ENCODE measurements around the gene CREG2.
"Not testable (repeated sequence)": the region's sequence is repeated elsewhere in the genome, so short reads cannot be mapped to it uniquely, and the experiment has no call there.

Gene CREG2

GRCh38 chr2:101331202-101331601, 56.1 kb downstream of the CREG2 start:
- TF ChIP-seq HDGF (IDR thresholded peaks at IDR 0.05; ENCODE audit: borderline replicate concordance) = no peak
- no peak for TF ChIP-seq FOXM1 (IDR thresholded peaks at IDR 0.05; ENCODE audit: borderline replicate concordance)
- no peak for TF ChIP-seq SP1 (IDR thresholded peaks at IDR 0.05)
- TF ChIP-seq ARNT (IDR thresholded peaks at IDR 0.05) = no peak
- no peak for TF ChIP-seq FOXK2 (IDR thresholded peaks at IDR 0.05)
- TF ChIP-seq FOXA1 (IDR thresholded peaks at IDR 0.05) = no peak
- no peak for TF ChIP-seq LEF1 (IDR thresholded peaks at IDR 0.05; ENCODE audit: borderline replicate concordance)
- TF ChIP-seq NFRKB (IDR thresholded peaks at IDR 0.05) = no peak
- CTCF ChIA-PET = no interaction called here
- POLR2A ChIA-PET = interaction anchor here (0.7 kb wide), 1 partner anchor 23 kb away, joined by 3 read pairs; the partner anchor contains the start of gene RNF149
- DNase-seq (ENCODE audit: extremely low spot score) = no peak

GRCh38 chr2:101330253-101330933, 56.9 kb downstream of the CREG2 start:
- ChIA-PET POLR2A (interaction anchor here (0.7 to 1.4 kb wide), 2 partner anchors 22 kb away, joined by 3 to 4 read pairs; partner anchors contain the start of gene RNF149), CTCF (interaction anchor here (2.3 kb wide), 1 partner anchor 12 kb away, joined by 9 read pairs; no protein-coding TSS in a partner anchor)
- no peak for DNase-seq (ENCODE audit: extremely low spot score)
- TF ChIP-seq SUZ12 (IDR thresholded peaks at IDR 0.05) (no peak), PKNOX1 (IDR thresholded peaks at IDR 0.05) (no peak), CTBP1 (IDR thresholded peaks at IDR 0.05; ENCODE audit: borderline replicate concordance) (no peak)

GRCh38 chr2:101329026-101329425, 58.3 kb downstream of the CREG2 start:
- POLR2A ChIA-PET = interaction anchor here (0.7 to 1.4 kb wide), 1 partner anchor 20 kb away, joined by 4 read pairs; the partner anchor contains the start of gene RNF149
- no peak for DNase-seq (ENCODE audit: extremely low spot score)
- CTCF ChIA-PET = interaction anchor here (2.3 kb wide), 1 partner anchor 13 kb away, joined by 9 read pairs; no protein-coding TSS in a partner anchor
- TF ChIP-seq HDGF (IDR thresholded peaks at IDR 0.05; ENCODE audit: borderline replicate concordance) (no peak), NFRKB (IDR thresholded peaks at IDR 0.05) (no peak), LEF1 (IDR thresholded peaks at IDR 0.05; ENCODE audit: borderline replicate concordance) (no peak), FOXM1 (IDR thresholded peaks at IDR 0.05; ENCODE audit: borderline replicate concordance) (no peak), TARDBP (IDR thresholded peaks at IDR 0.05) (no peak), ELF4 (IDR thresholded peaks at IDR 0.05) (no peak), L3MBTL2 (conservative IDR thresholded peaks at IDR 0.05) (no peak), SP1 (IDR thresholded peaks at IDR 0.05) (no peak), BHLHE40 (IDR thresholded peaks at IDR 0.05; ENCODE audit: borderline replicate concordance) (no peak), SUZ12 (IDR thresholded peaks at IDR 0.05) (no peak), PKNOX1 (IDR thresholded peaks at IDR 0.05) (no peak), FOXA1 (IDR thresholded peaks at IDR 0.05) (no peak), CTBP1 (IDR thresholded peaks at IDR 0.05; ENCODE audit: borderline replicate concordance) (no peak), ARNT (IDR thresholded peaks at IDR 0.05) (no peak), FOXK2 (IDR thresholded peaks at IDR 0.05) (no peak), ZNF384 (IDR thresholded peaks at IDR 0.05) (no peak)

DNA sequence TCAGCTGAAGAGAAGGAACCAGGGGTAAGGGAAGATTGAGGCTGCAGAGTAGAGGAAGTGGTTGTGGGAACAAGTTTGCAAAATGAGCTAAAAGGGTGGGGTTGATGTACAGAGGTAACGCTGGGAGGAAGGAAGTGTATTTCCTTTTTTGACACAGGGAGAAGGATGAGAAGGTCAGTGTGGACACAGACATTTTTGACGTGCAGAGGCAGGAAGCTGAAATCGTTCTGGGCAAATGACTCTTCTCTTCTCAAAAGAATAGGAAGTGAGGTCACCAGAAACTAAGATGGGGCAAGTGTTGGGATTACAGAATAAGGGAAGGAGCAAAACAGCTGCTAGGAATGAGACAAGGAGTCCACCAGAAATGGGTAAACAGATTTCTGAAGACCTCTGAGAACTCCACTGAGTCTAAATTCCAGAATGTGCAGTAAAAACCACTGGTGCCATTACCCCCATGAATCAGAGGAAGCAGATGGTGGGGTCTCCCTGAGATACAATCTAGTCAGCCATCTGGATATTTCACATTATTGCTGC, 58.8 kb downstream of the CREG2 start:
- no peak for TF ChIP-seq ARNT (IDR thresholded peaks at IDR 0.05)
- no peak for TF ChIP-seq BHLHE40 (IDR thresholded peaks at IDR 0.05; ENCODE audit: borderline replicate concordance)
- ChIA-PET CTCF (interaction anchor here (2.3 kb wide), 1 partner anchor 14 kb away, joined by 9 read pairs; no protein-coding TSS in a partner anchor), POLR2A (interaction anchor here (0.7 kb wide), 1 partner anchor 20 kb away, joined by 4 read pairs; the partner anchor contains the start of gene RNF149)
- no peak for DNase-seq (ENCODE audit: extremely low spot score)

GRCh38 chr2:101327863-101328394, 59.4 kb downstream of the CREG2 start:
- no peak for DNase-seq (ENCODE audit: extremely low spot score)
- CTCF ChIA-PET = no interaction called here
- TF ChIP-seq CTBP1 (IDR thresholded peaks at IDR 0.05; ENCODE audit: borderline replicate concordance) (no peak), BHLHE40 (IDR thresholded peaks at IDR 0.05; ENCODE audit: borderline replicate concordance) (no peak), LEF1 (IDR thresholded peaks at IDR 0.05; ENCODE audit: borderline replicate concordance) (no peak), NFRKB (IDR thresholded peaks at IDR 0.05) (no peak), PKNOX1 (IDR thresholded peaks at IDR 0.05) (no peak), FOXA1 (IDR thresholded peaks at IDR 0.05) (no peak), FOXK2 (IDR thresholded peaks at IDR 0.05) (no peak), ELF4 (IDR thresholded peaks at IDR 0.05) (no peak), L3MBTL2 (conservative IDR thresholded peaks at IDR 0.05) (no peak), SP1 (IDR thresholded peaks at IDR 0.05) (no peak), TARDBP (IDR thresholded peaks at IDR 0.05) (no peak)
- POLR2A ChIA-PET = no interaction called here

DNA sequence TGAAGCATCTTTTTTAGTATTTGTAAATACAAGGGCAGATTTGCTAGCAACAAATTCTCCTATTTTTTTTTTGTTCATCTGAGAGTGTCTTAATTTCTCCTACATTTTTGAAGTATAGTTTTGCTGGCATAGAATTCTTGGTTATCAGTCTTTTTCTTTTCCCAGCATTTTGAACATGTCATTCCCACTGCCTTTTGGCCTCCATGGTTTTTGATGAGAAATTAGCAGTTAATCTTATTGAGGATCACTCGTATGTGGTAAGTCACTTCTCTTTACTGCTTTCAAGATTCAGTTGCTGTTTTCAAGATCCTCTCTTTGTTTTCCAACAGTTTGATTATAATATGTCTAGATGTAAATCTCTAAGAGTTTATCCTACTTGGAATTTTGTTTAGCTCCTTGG, 61.9 kb downstream of the CREG2 start:
- no peak for TF ChIP-seq FOXM1 (IDR thresholded peaks at IDR 0.05; ENCODE audit: borderline replicate concordance)
- no peak for TF ChIP-seq L3MBTL2 (conservative IDR thresholded peaks at IDR 0.05)
- no peak for TF ChIP-seq SUZ12 (IDR thresholded peaks at IDR 0.05)
- no peak for TF ChIP-seq BHLHE40 (IDR thresholded peaks at IDR 0.05; ENCODE audit: borderline replicate concordance)
- no peak for TF ChIP-seq SP1 (IDR thresholded peaks at IDR 0.05)
- ChIA-PET POLR2A (no interaction called here), CTCF (no interaction called here)
- no peak for DNase-seq (ENCODE audit: extremely low spot score)

GRCh38 chr2:101316568-101316967, 70.7 kb downstream of the CREG2 start:
- CTCF ChIA-PET; DNase-seq (ENCODE audit: extremely low spot score): not testable (repeated sequence)
- POLR2A ChIA-PET = interaction anchor here (1.2 kb wide), 1 partner anchor 8 kb away, joined by 3 read pairs; the partner anchor contains the start of gene RNF149
